ENCODE results near the gene NPAS3. TPM values are rescaled to one million over a fixed set of nuclear protein-coding genes. Genes with fewer than 3 reads are reported as not detected.

Gene NPAS3
- total and polyA plus RNA-seq, 4 donors, result 0.07 to 0.09 (median 0.08) TPM; not detected in 1

- DNase-seq (ENCODE audit: low spot score), result no peak
- 58% methylated on average over 3 of the region's 3 CpGs for WGBS
- TF ChIP-seq RXRA (IDR thresholded peaks at IDR 0.05) (no peak), TAF1 (conservative IDR thresholded peaks at IDR 0.05) (no peak), FOXA2 (IDR thresholded peaks at IDR 0.05) (no peak), YY1 (IDR thresholded peaks at IDR 0.05) (no peak), HNF4G (IDR thresholded peaks at IDR 0.05) (no peak), HNF4A (conservative IDR thresholded peaks at IDR 0.05) (no peak), MAX (IDR thresholded peaks at IDR 0.05) (no peak), GABPA (IDR thresholded peaks at IDR 0.05 in 1 of 2, conservative IDR thresholded peaks at IDR 0.05 in 1 of 2) (no peak), RAD21 (IDR thresholded peaks at IDR 0.05) (no peak), CTCF (IDR thresholded peaks at IDR 0.05; ENCODE audit: low read depth, low read length, missing input control) (no peak)
Observed at GRCh38 chr14:33039311-33039710, 100.6 kb downstream of the NPAS3 start.

GRCh38 chr14:33040372-33041140 lies 101.9 kb downstream of the NPAS3 start:
- Histone ChIP-seq H3K4me3 (ENCODE audit: low read depth in 1 of 3, low read length in 3 of 3) (no peak overlapping the region), H3K27ac (ENCODE audit: low read depth in 1 of 2, low read length in 2 of 2) (no peak overlapping the region), H3K36me3 (ENCODE audit: control insufficient read depth in 4 of 4, insufficient read depth in 3 of 4, low read depth in 1 of 4, low read length in 3 of 4) (no peaks in the 10 kb centered on the region), H3K4me1 (ENCODE audit: control insufficient read depth in 4 of 4, insufficient read depth in 4 of 4, low read length in 3 of 4) (no peaks in the 10 kb centered on the region), H3K9ac (ENCODE audit: low read depth in 1 of 2, low read length in 2 of 2) (no peak overlapping the region), H3K27me3 (ENCODE audit: control insufficient read depth in 4 of 4, insufficient read depth in 4 of 4, low read length in 3 of 4) (no peaks in the 10 kb centered on the region), H3K9me3 (ENCODE audit: control insufficient read depth in 4 of 4, low read length in 3 of 4) (peaks cover 0 to 7% (median 0%) of the 10 kb centered on the region in 4 donors)
- no peak for DNase-seq (ENCODE audit: low spot score)
- WGBS, result 84% methylated on average over 3 of the region's 3 CpGs
- TF ChIP-seq GABPA (IDR thresholded peaks at IDR 0.05 in 1 of 2, conservative IDR thresholded peaks at IDR 0.05 in 1 of 2) (no peak), REST (IDR thresholded peaks at IDR 0.05) (no peak), HNF4A (conservative IDR thresholded peaks at IDR 0.05) (no peak), RAD21 (IDR thresholded peaks at IDR 0.05) (no peak), ZBTB33 (IDR thresholded peaks at IDR 0.05) (no peak), NR2F2 (IDR thresholded peaks at IDR 0.05) (no peak), RXRA (IDR thresholded peaks at IDR 0.05) (no peak), FOXA1 (IDR thresholded peaks at IDR 0.05) (no peak), YY1 (IDR thresholded peaks at IDR 0.05) (no peak), MAX (IDR thresholded peaks at IDR 0.05) (no peak), SP1 (IDR thresholded peaks at IDR 0.05) (no peak), CTCF (IDR thresholded peaks at IDR 0.05; ENCODE audit: low read depth, low read length, missing input control) (no peak)
- TF ChIP-seq, protein P1, sequence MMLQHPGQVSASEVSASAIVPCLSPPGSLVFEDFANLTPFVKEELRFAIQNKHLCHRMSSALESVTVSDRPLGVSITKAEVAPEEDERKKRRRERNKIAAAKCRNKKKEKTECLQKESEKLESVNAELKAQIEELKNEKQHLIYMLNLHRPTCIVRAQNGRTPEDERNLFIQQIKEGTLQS (IDR thresholded peaks at IDR 0.05), result no peak

More at GRCh38 chr14:33039311-33039710, 100.6 kb downstream of the NPAS3 start:
- Histone ChIP-seq H3K9ac (ENCODE audit: low read depth in 1 of 2, low read length in 2 of 2) (no peak overlapping the region), H3K36me3 (ENCODE audit: control insufficient read depth in 4 of 4, insufficient read depth in 3 of 4, low read depth in 1 of 4, low read length in 3 of 4) (no peaks in the 10 kb centered on the region), H3K4me1 (ENCODE audit: control insufficient read depth in 4 of 4, insufficient read depth in 4 of 4, low read length in 3 of 4) (no peaks in the 10 kb centered on the region), H3K27ac (ENCODE audit: low read depth in 1 of 2, low read length in 2 of 2) (no peak overlapping the region), H3K27me3 (ENCODE audit: control insufficient read depth in 4 of 4, insufficient read depth in 4 of 4, low read length in 3 of 4) (no peaks in the 10 kb centered on the region), H3K4me3 (ENCODE audit: low read depth in 1 of 3, low read length in 3 of 3) (no peak overlapping the region), H3K9me3 (ENCODE audit: control insufficient read depth in 4 of 4, low read length in 3 of 4) (peaks cover 0 to 4% (median 0%) of the 10 kb centered on the region in 4 donors)

Measured in liver (tissue), 9 donors.